SK-N-SH (cell line): ENCODE results near the gene HS2ST1.

ENCODE experiments used
- CHD2 ChIP-seq: fragments of 150-350 bp; IDR thresholded peaks from 2 replicates; pipeline ENCODE4 v1.6.1; 2018; ENCODE audit warnings: low read length; ENCODE audit not compliant: partially characterized antibody
- EZH2phosphoT487 ChIP-seq: fragments of 200-600 bp; sonication (generic); IDR thresholded peaks from 2 replicates; pipeline ENCODE4 v1.6.1; 2017; ENCODE audit warnings: low read depth, mixed run types, mild to moderate bottlenecking, antibody characterized with exemption, moderate library complexity, borderline replicate concordance
- JUND ChIP-seq: IDR thresholded peaks from 2 replicates; pipeline ENCODE4 v1.4.0; 2012
- NFIC ChIP-seq: IDR thresholded peaks from 2 replicates; pipeline ENCODE4 v1.4.0; 2012; ENCODE audit warnings: borderline replicate concordance
- RCOR1 ChIP-seq: fragments of 150-350 bp; IDR thresholded peaks from 2 replicates; pipeline ENCODE4 v1.6.1; 2017; ENCODE audit warnings: antibody characterized with exemption, low read length
- TEAD4 ChIP-seq: IDR thresholded peaks from 2 replicates; pipeline ENCODE4 v1.4.0; 2012; ENCODE audit warnings: mild to moderate bottlenecking, borderline replicate concordance; ENCODE audit not compliant: insufficient read depth
- TF ChIP-seq, protein P1 (sequence below): fragments of 200-600 bp; sonication (generic); IDR thresholded peaks from 2 replicates; pipeline ENCODE4 v1.6.1; 2017; ENCODE audit warnings: antibody characterized with exemption, mild to moderate bottlenecking, moderate library complexity
- TF ChIP-seq, protein P2 (sequence below): IDR thresholded peaks from 2 replicates; pipeline ENCODE4 v1.4.0; 2012; ENCODE audit warnings: low read depth, borderline replicate concordance
- TF ChIP-seq, protein P3 (sequence below): IDR thresholded peaks from 2 replicates; pipeline ENCODE4 v1.4.0; 2012; ENCODE audit warnings: low read depth

DNA sequence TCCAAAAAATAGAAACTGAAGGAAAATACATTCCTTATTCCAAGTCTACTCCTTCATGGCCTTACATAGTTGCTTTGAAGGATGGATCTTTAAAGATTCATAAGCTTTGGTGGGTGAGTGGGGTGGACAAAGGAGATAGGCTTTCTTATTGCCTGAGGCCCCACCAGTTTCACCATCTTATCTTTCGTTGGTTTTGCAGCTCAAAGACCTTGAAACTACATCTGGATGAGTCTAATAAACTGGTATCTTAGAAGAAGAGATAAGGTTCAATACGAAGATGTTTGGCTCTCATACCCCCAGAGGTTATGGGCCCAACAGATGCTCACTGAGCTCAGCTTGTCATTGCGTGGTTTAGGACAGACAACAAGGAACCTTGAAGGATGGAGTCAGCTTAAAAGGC is 201.5 kb downstream of the HS2ST1 start:
- TF ChIP-seq RCOR1 = no peak
- TF ChIP-seq, protein P1, sequence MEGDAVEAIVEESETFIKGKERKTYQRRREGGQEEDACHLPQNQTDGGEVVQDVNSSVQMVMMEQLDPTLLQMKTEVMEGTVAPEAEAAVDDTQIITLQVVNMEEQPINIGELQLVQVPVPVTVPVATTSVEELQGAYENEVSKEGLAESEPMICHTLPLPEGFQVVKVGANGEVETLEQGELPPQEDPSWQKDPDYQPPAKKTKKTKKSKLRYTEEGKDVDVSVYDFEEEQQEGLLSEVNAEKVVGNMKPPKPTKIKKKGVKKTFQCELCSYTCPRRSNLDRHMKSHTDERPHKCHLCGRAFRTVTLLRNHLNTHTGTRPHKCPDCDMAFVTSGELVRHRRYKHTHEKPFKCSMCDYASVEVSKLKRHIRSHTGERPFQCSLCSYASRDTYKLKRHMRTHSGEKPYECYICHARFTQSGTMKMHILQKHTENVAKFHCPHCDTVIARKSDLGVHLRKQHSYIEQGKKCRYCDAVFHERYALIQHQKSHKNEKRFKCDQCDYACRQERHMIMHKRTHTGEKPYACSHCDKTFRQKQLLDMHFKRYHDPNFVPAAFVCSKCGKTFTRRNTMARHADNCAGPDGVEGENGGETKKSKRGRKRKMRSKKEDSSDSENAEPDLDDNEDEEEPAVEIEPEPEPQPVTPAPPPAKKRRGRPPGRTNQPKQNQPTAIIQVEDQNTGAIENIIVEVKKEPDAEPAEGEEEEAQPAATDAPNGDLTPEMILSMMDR = no peak
- TF ChIP-seq, protein P2, sequence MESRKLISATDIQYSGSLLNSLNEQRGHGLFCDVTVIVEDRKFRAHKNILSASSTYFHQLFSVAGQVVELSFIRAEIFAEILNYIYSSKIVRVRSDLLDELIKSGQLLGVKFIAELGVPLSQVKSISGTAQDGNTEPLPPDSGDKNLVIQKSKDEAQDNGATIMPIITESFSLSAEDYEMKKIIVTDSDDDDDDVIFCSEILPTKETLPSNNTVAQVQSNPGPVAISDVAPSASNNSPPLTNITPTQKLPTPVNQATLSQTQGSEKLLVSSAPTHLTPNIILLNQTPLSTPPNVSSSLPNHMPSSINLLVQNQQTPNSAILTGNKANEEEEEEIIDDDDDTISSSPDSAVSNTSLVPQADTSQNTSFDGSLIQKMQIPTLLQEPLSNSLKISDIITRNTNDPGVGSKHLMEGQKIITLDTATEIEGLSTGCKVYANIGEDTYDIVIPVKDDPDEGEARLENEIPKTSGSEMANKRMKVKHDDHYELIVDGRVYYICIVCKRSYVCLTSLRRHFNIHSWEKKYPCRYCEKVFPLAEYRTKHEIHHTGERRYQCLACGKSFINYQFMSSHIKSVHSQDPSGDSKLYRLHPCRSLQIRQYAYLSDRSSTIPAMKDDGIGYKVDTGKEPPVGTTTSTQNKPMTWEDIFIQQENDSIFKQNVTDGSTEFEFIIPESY = no peak
- no peak for TF ChIP-seq CHD2
- TF ChIP-seq EZH2phosphoT487 = no peak
- no peak for TF ChIP-seq NFIC
- no peak for TF ChIP-seq JUND
- no peak for TF ChIP-seq TEAD4
- TF ChIP-seq, protein P3, sequence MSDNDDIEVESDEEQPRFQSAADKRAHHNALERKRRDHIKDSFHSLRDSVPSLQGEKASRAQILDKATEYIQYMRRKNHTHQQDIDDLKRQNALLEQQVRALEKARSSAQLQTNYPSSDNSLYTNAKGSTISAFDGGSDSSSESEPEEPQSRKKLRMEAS = no peak
